ENCODE data around the gene RUBCN.

The RUBCN gene

GRCh38 chr3:197709135-197709534, 27.6 kb downstream of the RUBCN start:
- H3K4me3 ChIP-seq (ENCODE audit: low read depth, low read length): no peak overlapping the region
- no peak for DNase-seq (ENCODE audit: low read depth)
- no peak for TF ChIP-seq CTCF (IDR thresholded peaks at IDR 0.05; ENCODE audit: control insufficient read depth, extremely low read depth, insufficient read depth)

GRCh38 chr3:197706658-197707057, 30.0 kb downstream of the RUBCN start:
- no peak for TF ChIP-seq CTCF (IDR thresholded peaks at IDR 0.05; ENCODE audit: control insufficient read depth, extremely low read depth, insufficient read depth)
- no peak overlapping the region for H3K4me3 ChIP-seq (ENCODE audit: low read depth, low read length)
- no peak for DNase-seq (ENCODE audit: low read depth)

- no peak for DNase-seq (ENCODE audit: low read depth)
- TF ChIP-seq CTCF (IDR thresholded peaks at IDR 0.05; ENCODE audit: control insufficient read depth, extremely low read depth, insufficient read depth): no peak
- no peak overlapping the region for H3K4me3 ChIP-seq (ENCODE audit: low read depth, low read length)
Observed at GRCh38 chr3:197701841-197702240, 34.9 kb downstream of the RUBCN start.

- DNase-seq (ENCODE audit: low read depth): no peak
- TF ChIP-seq CTCF (IDR thresholded peaks at IDR 0.05; ENCODE audit: control insufficient read depth, extremely low read depth, insufficient read depth): no peak
- H3K4me3 ChIP-seq (ENCODE audit: low read depth, low read length): no peak overlapping the region
Observed at GRCh38 chr3:197700095-197700494, 36.6 kb downstream of the RUBCN start.

GRCh38 chr3:197697355-197697754, 39.3 kb downstream of the RUBCN start:
- no peak overlapping the region for H3K4me3 ChIP-seq (ENCODE audit: low read depth, low read length)
- no peak for TF ChIP-seq CTCF (IDR thresholded peaks at IDR 0.05; ENCODE audit: control insufficient read depth, extremely low read depth, insufficient read depth)
- DNase-seq (ENCODE audit: low read depth): no peak

GRCh38 chr3:197694251-197694650, 42.5 kb downstream of the RUBCN start:
- TF ChIP-seq CTCF (IDR thresholded peaks at IDR 0.05; ENCODE audit: control insufficient read depth, extremely low read depth, insufficient read depth): no peak
- no peak for DNase-seq (ENCODE audit: low read depth)
- H3K4me3 ChIP-seq (ENCODE audit: low read depth, low read length): no peak overlapping the region

- DNase-seq (ENCODE audit: low read depth): no peak
- H3K4me3 ChIP-seq (ENCODE audit: low read depth, low read length): no peak overlapping the region
- TF ChIP-seq CTCF (IDR thresholded peaks at IDR 0.05; ENCODE audit: control insufficient read depth, extremely low read depth, insufficient read depth): no peak
Observed at GRCh38 chr3:197692641-197693040, 44.1 kb downstream of the RUBCN start.
